HepG2 (cell line): ENCODE measurements around the gene UBE2H. TPM values are rescaled to one million over a fixed set of nuclear protein-coding genes. Genes with fewer than 3 reads are reported as not detected.

Source experiments
- CREB1 ChIP-seq, 2 experiments: fragments of 450-650 bp in 1 of 2; IDR thresholded peaks; 2 replicates each; pipeline ENCODE4 v1.6.1; 2016 to 2017; ENCODE audit warnings: control low read depth in 1 of 2, mild to moderate bottlenecking in 1 of 2, missing compliant biosample characterization in 1 of 2, missing genetic modification characterization in 1 of 2
- ISX ChIP-seq: sonication (generic); formaldehyde crosslinking; conservative IDR thresholded peaks from 2 replicates; pipeline ENCODE4 v1.5.0; 2020; ENCODE audit warnings: missing genetic modification reagents
- LBX2 ChIP-seq: sonication (generic); formaldehyde crosslinking; IDR thresholded peaks from 2 replicates; pipeline ENCODE4 v1.5.0; 2020; ENCODE audit warnings: missing genetic modification reagents, mild to moderate bottlenecking, borderline replicate concordance
- PHF8 ChIP-seq: sonication (generic); formaldehyde crosslinking; IDR thresholded peaks from 2 replicates; pipeline ENCODE4 v1.5.0; 2020; ENCODE audit warnings: missing genetic modification reagents
- ZNF136 ChIP-seq: sonication (generic); formaldehyde crosslinking; IDR thresholded peaks from 2 replicates; pipeline ENCODE4 v1.8.1; 2022; ENCODE audit warnings: low read depth, mild to moderate bottlenecking, moderate library complexity, missing genetic modification reagents
- ZNF263 ChIP-seq: sonication (generic); formaldehyde crosslinking; IDR thresholded peaks from 2 replicates; pipeline ENCODE4 v1.4.0; 2020; ENCODE audit warnings: missing genetic modification reagents
- ZNF296 ChIP-seq: sonication (generic); formaldehyde crosslinking; conservative IDR thresholded peaks from 2 replicates; pipeline ENCODE4 v1.5.0; 2020; ENCODE audit warnings: mild to moderate bottlenecking, missing genetic modification reagents
- ZNF562 ChIP-seq: sonication (generic); formaldehyde crosslinking; IDR thresholded peaks from 2 replicates; pipeline ENCODE4 v1.8.0; 2022; ENCODE audit warnings: missing genetic modification reagents, borderline replicate concordance
- polyA plus RNA-seq, 8 experiments: library from polyadenylated mRNA; depleted of rRNA in 3 of 8; stranded (reverse) in 7 of 8; unstranded in 1 of 8; fragments of >200 nt; fragmentation: Illumina TruSeq in 4 of 8; extraction: Trizol in 4 of 8; gene quantifications; 2 replicates each; pipeline versions ENCODE4 v1.2.1 to v1.2.3, GENCODE V29; 2011 to 2016; ENCODE audit warnings: low read depth in 4 of 8, missing spikeins in 1 of 8, mixed read lengths in 1 of 8; ENCODE audit not compliant: insufficient read depth in 1 of 8
- total RNA-seq, 5 experiments: library from RNA; depleted of rRNA; stranded (reverse); fragments of >200 nt; fragmentation: Illumina TruSeq; extraction: Trizol; gene quantifications; 2 replicates each; pipeline ENCODE4 v1.2.3, GENCODE V29; 2016; ENCODE audit warnings: low read depth in 1 of 5
- TF ChIP-seq, protein P1 (sequence below): fragments of 450-650 bp; IDR thresholded peaks from 2 replicates; pipeline ENCODE4 v1.6.1; 2017; ENCODE audit warnings: mild to moderate bottlenecking
- TF ChIP-seq, protein P2 (sequence below): sonication (generic); formaldehyde crosslinking; IDR thresholded peaks from 2 replicates; pipeline ENCODE4 v1.4.0; 2020; ENCODE audit warnings: missing genetic modification reagents, borderline replicate concordance

UBE2H gene
- total and polyA plus RNA-seq, 2 of the 13 experiments (the other 11 are each of a cell fraction or from before 2014, with no cell fraction given): 15.5 to 40.1 TPM

- TF ChIP-seq, protein P1, sequence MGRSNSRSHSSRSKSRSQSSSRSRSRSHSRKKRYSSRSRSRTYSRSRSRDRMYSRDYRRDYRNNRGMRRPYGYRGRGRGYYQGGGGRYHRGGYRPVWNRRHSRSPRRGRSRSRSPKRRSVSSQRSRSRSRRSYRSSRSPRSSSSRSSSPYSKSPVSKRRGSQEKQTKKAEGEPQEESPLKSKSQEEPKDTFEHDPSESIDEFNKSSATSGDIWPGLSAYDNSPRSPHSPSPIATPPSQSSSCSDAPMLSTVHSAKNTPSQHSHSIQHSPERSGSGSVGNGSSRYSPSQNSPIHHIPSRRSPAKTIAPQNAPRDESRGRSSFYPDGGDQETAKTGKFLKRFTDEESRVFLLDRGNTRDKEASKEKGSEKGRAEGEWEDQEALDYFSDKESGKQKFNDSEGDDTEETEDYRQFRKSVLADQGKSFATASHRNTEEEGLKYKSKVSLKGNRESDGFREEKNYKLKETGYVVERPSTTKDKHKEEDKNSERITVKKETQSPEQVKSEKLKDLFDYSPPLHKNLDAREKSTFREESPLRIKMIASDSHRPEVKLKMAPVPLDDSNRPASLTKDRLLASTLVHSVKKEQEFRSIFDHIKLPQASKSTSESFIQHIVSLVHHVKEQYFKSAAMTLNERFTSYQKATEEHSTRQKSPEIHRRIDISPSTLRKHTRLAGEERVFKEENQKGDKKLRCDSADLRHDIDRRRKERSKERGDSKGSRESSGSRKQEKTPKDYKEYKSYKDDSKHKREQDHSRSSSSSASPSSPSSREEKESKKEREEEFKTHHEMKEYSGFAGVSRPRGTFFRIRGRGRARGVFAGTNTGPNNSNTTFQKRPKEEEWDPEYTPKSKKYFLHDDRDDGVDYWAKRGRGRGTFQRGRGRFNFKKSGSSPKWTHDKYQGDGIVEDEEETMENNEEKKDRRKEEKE: no peak
- TF ChIP-seq LBX2 (CRISPR knock-in tag) (no peak), ZNF562 (no peak), CREB1 (IDR thresholded peaks at IDR 0.05) (no peak), CREB1 (CRISPR knock-in tag; IDR thresholded peaks at IDR 0.05) (no peak), ZNF296 (peak; percentile 47; the same call in 1 of the 2 replicates), ZNF136 (CRISPR knock-in tag) (0 out of 2 replicates have a peak, but pooled peaks have one; percentile 23), ISX (CRISPR knock-in tag) (no peak), PHF8 (peak; percentile 15; the same call in 1 of the 2 replicates), ZNF263 (CRISPR knock-in tag) (0 out of 2 replicates have a peak, but pooled peaks have one; percentile 14)
- TF ChIP-seq, protein P2, sequence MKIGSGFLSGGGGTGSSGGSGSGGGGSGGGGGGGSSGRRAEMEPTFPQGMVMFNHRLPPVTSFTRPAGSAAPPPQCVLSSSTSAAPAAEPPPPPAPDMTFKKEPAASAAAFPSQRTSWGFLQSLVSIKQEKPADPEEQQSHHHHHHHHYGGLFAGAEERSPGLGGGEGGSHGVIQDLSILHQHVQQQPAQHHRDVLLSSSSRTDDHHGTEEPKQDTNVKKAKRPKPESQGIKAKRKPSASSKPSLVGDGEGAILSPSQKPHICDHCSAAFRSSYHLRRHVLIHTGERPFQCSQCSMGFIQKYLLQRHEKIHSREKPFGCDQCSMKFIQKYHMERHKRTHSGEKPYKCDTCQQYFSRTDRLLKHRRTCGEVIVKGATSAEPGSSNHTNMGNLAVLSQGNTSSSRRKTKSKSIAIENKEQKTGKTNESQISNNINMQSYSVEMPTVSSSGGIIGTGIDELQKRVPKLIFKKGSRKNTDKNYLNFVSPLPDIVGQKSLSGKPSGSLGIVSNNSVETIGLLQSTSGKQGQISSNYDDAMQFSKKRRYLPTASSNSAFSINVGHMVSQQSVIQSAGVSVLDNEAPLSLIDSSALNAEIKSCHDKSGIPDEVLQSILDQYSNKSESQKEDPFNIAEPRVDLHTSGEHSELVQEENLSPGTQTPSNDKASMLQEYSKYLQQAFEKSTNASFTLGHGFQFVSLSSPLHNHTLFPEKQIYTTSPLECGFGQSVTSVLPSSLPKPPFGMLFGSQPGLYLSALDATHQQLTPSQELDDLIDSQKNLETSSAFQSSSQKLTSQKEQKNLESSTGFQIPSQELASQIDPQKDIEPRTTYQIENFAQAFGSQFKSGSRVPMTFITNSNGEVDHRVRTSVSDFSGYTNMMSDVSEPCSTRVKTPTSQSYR (CRISPR knock-in tag): peak; percentile 39; the same call in 1 of the 2 replicates
Measured at GRCh38 chr7:129951226-129952085, 1.3 kb downstream of the UBE2H start (continued).
